ENCODE data around the gene SIAH3.

SIAH3 gene

GRCh38 chr13:45782327-45783045 lies 69.1 kb downstream of the SIAH3 start:
- no peak for TF ChIP-seq CEBPB (IDR thresholded peaks at IDR 0.05)
- TF ChIP-seq EP300 (IDR thresholded peaks at IDR 0.05; ENCODE audit: borderline replicate concordance), result no peak
- no peak for TF ChIP-seq TCF12 (IDR thresholded peaks at IDR 0.05; ENCODE audit: low read depth)
- TF ChIP-seq MAX (IDR thresholded peaks at IDR 0.05), result no peak
- no peak for TF ChIP-seq CREB1 (IDR thresholded peaks at IDR 0.05; ENCODE audit: low read depth)
- TF ChIP-seq TAF1 (IDR thresholded peaks at IDR 0.05; ENCODE audit: low read depth), result no peak
- no peak for TF ChIP-seq EGR1 (IDR thresholded peaks at IDR 0.05)
- no peak for TF ChIP-seq ZBTB7A (IDR thresholded peaks at IDR 0.05; ENCODE audit: low read depth)
- no peak for TF ChIP-seq RAD21 (IDR thresholded peaks at IDR 0.05; ENCODE audit: low read depth)
- TF ChIP-seq NFIC (IDR thresholded peaks at IDR 0.05), result no peak
- no peak for TF ChIP-seq TEAD4 (IDR thresholded peaks at IDR 0.05)
- no peak for TF ChIP-seq YY1 (IDR thresholded peaks at IDR 0.05; ENCODE audit: low read depth)
- TF ChIP-seq USF1 (IDR thresholded peaks at IDR 0.05), result no peak
- TF ChIP-seq REST (IDR thresholded peaks at IDR 0.05; ENCODE audit: low read depth), result no peak
- TF ChIP-seq FOXM1 (IDR thresholded peaks at IDR 0.05; ENCODE audit: borderline replicate concordance, low read depth), result no peak

- peak; percentile 79 for TF ChIP-seq TCF12 (IDR thresholded peaks at IDR 0.05; ENCODE audit: low read depth)
- peak; percentile 96 for TF ChIP-seq NFIC (IDR thresholded peaks at IDR 0.05)
- TF ChIP-seq CREB1 (IDR thresholded peaks at IDR 0.05; ENCODE audit: low read depth), result no peak
- no peak for TF ChIP-seq USF1 (IDR thresholded peaks at IDR 0.05)
- no peak for TF ChIP-seq ZBTB7A (IDR thresholded peaks at IDR 0.05; ENCODE audit: low read depth)
- peak; percentile 58 for TF ChIP-seq TEAD4 (IDR thresholded peaks at IDR 0.05)
- no peak for TF ChIP-seq MAX (IDR thresholded peaks at IDR 0.05)
- TF ChIP-seq REST (IDR thresholded peaks at IDR 0.05; ENCODE audit: low read depth), result no peak
- TF ChIP-seq EP300 (IDR thresholded peaks at IDR 0.05; ENCODE audit: borderline replicate concordance), result peak; percentile 68
- TF ChIP-seq EGR1 (IDR thresholded peaks at IDR 0.05), result 0 out of 2 replicates have a peak, but pooled peaks have one; percentile 39
- TF ChIP-seq FOXM1 (IDR thresholded peaks at IDR 0.05; ENCODE audit: borderline replicate concordance, low read depth), result no peak
- TF ChIP-seq CEBPB (IDR thresholded peaks at IDR 0.05), result no peak
- TF ChIP-seq RAD21 (IDR thresholded peaks at IDR 0.05; ENCODE audit: low read depth), result no peak
- no peak for TF ChIP-seq TAF1 (IDR thresholded peaks at IDR 0.05; ENCODE audit: low read depth)
- 0 out of 2 replicates have a peak, but pooled peaks have one; percentile 13 for TF ChIP-seq YY1 (IDR thresholded peaks at IDR 0.05; ENCODE audit: low read depth)
Observed at GRCh38 chr13:45781553-45782326, 69.8 kb downstream of the SIAH3 start.

- TF ChIP-seq REST (IDR thresholded peaks at IDR 0.05; ENCODE audit: low read depth) (no peak), YY1 (IDR thresholded peaks at IDR 0.05; ENCODE audit: low read depth) (no peak), MAX (IDR thresholded peaks at IDR 0.05) (no peak), USF1 (IDR thresholded peaks at IDR 0.05) (no peak)
Observed at GRCh38 chr13:45779901-45780300, 71.7 kb downstream of the SIAH3 start.
